ENCODE data around the gene BRD4. TPM values are rescaled to one million over a fixed set of nuclear protein-coding genes. Genes with fewer than 3 reads are reported as not detected.
"Not testable (repeated sequence)": the region's sequence is repeated elsewhere in the genome, so short reads cannot be mapped to it uniquely, and the experiment has no call there.

BRD4 gene
- total RNA-seq, 1 donor from 2014 or later, result 108 TPM

DNA sequence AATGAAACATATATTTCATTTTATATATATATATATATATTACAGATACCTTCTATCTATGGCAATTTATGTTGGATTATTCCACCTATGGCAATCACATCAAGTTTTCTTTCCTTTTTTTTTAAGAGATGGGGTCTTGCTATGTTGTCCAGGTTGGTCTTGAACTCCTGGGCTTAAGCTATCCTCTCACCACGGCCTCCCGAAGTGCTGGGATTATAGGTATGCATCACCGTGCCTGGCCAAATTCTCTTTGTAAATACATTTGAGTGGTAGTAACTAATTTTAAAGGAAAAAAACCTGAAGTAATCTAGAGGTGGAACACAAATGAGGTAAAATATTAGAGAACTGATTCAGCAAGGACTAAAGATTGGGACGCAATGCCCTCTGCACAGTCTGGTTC lies 21.6 kb upstream of the BRD4 start:
- Mint-ChIP-seq H3K27me3 (ENCODE audit: low read depth) (no peaks in the 10 kb centered on the region), H3K36me3 (ENCODE audit: low read depth) (peaks cover 46% of the 10 kb centered on the region), H3K4me1 (ENCODE audit: low read depth) (no peaks in the 10 kb centered on the region), H3K9me3 (no peaks in the 10 kb centered on the region), H3K27ac (no peak overlapping the region), H3K4me3 (ENCODE audit: low read depth) (no peak overlapping the region)
- DNase-seq (ENCODE audit: low spot score), result no peak
- intact Hi-C loops (cut with micrococcal nuclease), result no loop called here

DNA sequence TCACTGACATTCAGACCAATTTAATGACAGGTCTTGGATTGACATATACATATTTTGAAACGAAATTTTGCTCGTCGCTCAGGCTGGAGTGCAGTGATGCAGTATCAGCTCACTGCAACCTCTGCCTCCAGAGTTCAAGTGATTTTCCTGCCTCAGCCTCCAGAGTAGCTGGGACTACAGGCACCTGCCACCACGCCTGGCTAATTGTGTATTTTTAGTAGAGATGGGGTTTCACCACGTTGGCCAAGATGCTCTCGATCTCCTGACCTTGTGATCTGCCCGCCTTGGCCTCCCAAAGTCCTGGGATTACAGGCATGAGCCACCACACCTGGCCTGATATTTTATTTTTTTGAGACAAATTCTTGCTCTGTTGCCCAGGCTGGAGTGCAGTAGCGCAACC lies 20.2 kb upstream of the BRD4 start:
- H3K27me3 Mint-ChIP-seq (ENCODE audit: low read depth); H3K27ac Mint-ChIP-seq; H3K9me3 Mint-ChIP-seq; intact Hi-C loops (cut with micrococcal nuclease); H3K4me3 Mint-ChIP-seq (ENCODE audit: low read depth); DNase-seq (ENCODE audit: low spot score); H3K4me1 Mint-ChIP-seq (ENCODE audit: low read depth): not testable (repeated sequence)
- peaks cover 32% of the 10 kb centered on the region for H3K36me3 Mint-ChIP-seq (ENCODE audit: low read depth)

DNA sequence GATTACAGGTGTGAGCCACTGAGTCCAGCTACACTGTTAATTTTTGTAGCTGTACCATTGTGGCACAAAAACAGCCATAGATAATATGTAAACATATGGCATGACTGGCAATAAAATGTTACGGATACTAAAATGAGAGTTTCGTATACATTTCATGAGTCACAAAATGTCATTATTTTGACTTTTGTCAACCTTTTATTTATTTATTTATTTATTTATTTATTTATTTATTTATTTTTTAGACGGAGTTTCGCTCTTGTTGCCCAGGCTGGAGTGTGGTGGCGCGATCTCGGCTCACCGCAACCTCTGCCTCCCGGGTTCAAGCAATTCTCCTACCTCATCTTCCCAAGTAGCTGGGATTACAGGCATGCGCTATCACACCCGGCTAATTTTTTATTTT lies 9.0 kb upstream of the BRD4 start:
- peaks cover 24% of the 10 kb centered on the region for H3K36me3 Mint-ChIP-seq (ENCODE audit: low read depth)
- DNase-seq (ENCODE audit: low spot score); H3K27ac Mint-ChIP-seq; H3K9me3 Mint-ChIP-seq; H3K27me3 Mint-ChIP-seq (ENCODE audit: low read depth); intact Hi-C loops (cut with micrococcal nuclease); H3K4me3 Mint-ChIP-seq (ENCODE audit: low read depth); H3K4me1 Mint-ChIP-seq (ENCODE audit: low read depth): not testable (repeated sequence)

DNA sequence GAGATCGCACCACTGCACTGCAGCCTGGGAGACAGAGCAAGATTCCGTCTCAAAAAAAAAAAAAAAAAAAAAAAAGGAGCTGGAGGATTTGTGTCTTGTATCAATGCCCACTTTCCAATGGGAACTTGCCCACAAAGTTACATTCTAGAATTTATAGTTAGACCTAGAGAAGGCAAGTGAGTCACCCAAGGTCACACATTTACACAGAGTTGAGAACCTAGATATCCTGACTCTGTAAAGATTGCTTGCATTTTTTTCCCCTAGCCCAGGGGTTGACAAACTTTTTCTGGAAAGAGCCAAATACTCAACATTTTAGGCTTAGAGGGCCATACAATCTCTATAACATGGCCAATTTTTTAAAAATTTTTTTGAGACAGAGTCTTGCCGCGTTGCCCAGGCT lies 7.7 kb upstream of the BRD4 start:
- H3K27ac Mint-ChIP-seq, result no peak overlapping the region
- no peaks in the 10 kb centered on the region for H3K9me3 Mint-ChIP-seq
- H3K4me1 Mint-ChIP-seq (ENCODE audit: low read depth), result no peaks in the 10 kb centered on the region
- H3K36me3 Mint-ChIP-seq (ENCODE audit: low read depth), result peaks cover 15% of the 10 kb centered on the region
- no peaks in the 10 kb centered on the region for H3K27me3 Mint-ChIP-seq (ENCODE audit: low read depth)
- intact Hi-C loops (cut with micrococcal nuclease), result no loop called here
- DNase-seq (ENCODE audit: low spot score), result no peak
- no peak overlapping the region for H3K4me3 Mint-ChIP-seq (ENCODE audit: low read depth)

DNA sequence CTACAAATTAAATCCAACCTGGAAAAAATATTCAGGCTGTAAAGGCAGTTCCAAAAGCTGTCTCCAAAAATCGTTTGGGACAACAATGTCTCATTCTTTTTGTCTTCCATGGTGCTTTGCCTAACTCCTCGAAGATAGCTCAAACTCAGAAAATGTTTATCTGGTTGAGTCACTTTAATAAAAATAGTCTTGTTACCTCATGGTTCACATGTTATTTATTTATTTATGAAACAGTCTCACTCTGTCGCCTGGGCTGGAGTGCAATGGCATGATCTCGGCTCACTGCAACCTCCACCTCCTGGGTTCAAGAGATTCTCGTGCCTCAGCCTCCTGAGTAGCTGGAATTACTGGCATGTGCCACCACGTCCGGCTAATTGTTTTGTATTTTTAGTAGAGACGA lies 4.9 kb upstream of the BRD4 start:
- Mint-ChIP-seq H3K27ac (no peak overlapping the region), H3K36me3 (ENCODE audit: low read depth) (peaks cover 13% of the 10 kb centered on the region), H3K27me3 (ENCODE audit: low read depth) (no peaks in the 10 kb centered on the region), H3K4me1 (ENCODE audit: low read depth) (peaks cover 5% of the 10 kb centered on the region), H3K9me3 (no peaks in the 10 kb centered on the region), H3K4me3 (ENCODE audit: low read depth) (no peak overlapping the region)
- intact Hi-C loops (cut with micrococcal nuclease), result no loop called here
- no peak for DNase-seq (ENCODE audit: low spot score)

DNA sequence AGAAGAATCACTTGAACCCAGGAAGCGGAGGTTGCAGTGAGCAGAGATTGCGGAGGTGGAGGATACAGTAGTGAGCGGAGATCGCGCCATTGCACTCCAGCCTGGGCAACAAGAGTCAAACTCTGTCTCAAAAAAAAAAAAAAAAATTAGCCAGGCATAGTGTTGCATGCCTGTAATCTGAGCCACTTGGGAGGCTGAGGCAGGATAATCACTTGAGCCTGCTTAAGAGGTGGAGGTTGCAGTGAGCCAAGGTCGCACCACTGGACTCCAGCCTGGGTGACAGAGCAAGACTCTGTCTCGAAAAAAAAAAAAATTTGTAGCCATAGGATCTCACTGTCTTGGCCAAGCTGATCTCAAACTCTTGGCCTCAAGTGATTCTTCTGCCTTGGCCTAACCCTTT lies 3.7 kb upstream of the BRD4 start:
- H3K4me1 Mint-ChIP-seq (ENCODE audit: low read depth); DNase-seq (ENCODE audit: low spot score); H3K27me3 Mint-ChIP-seq (ENCODE audit: low read depth); H3K9me3 Mint-ChIP-seq; H3K4me3 Mint-ChIP-seq (ENCODE audit: low read depth); H3K27ac Mint-ChIP-seq; intact Hi-C loops (cut with micrococcal nuclease): not testable (repeated sequence)
- H3K36me3 Mint-ChIP-seq (ENCODE audit: low read depth), result peaks cover 16% of the 10 kb centered on the region

DNA sequence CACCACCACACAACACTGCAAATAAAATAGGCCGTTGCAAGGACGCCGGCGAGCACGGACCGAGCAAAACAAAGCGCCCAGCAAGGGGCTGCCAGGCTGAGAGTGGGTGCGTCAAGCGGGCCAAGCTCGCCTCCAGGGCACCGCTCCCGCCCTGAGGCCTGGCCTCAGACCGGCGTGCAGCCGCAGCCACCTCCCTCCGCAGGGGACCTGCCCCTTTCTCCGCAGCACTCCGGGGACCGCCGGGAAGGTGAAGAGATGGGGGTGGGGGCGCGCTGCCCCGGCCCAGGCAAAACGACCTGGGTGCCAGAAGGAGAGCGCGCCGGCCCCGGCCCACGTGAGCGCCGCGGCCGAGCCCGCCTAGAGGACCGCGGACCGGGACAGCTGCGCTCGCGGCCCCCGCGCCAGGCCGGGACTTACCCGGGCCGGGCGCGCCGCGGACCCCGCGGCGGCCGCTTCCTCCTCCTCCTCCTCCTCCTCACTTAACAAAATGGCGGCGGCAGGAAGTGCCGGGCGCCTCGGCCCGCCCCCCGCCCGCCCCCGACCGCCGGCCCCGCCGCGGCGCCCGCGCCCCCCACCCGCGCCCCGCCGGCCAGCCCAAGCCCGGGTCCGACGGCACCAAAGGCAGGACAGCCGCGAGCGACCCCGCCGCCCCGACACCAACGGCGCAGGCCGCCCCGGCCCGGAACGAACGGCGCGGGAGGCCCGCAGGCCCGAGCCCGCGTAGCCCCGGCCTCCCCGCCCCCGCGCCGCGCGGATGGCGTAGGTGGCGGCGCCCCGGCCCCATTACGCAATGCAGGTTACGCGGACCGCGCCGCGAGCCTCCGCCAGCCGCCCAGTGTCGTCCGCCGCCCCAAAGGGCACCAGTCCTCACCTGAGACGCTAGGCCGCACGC lies 674 bp downstream of the BRD4 start:
- Mint-ChIP-seq H3K36me3 (ENCODE audit: low read depth) (peaks cover 31% of the 10 kb centered on the region), H3K4me1 (ENCODE audit: low read depth) (peaks cover 35% of the 10 kb centered on the region), H3K9me3 (no peaks in the 10 kb centered on the region), H3K27me3 (ENCODE audit: low read depth) (no peaks in the 10 kb centered on the region), H3K27ac (peak overlapping the region; percentile 94), H3K4me3 (ENCODE audit: low read depth) (peak overlapping the region; percentile 97)
- DNase-seq (ENCODE audit: low spot score), result peak; percentile 54
- intact Hi-C loops (cut with micrococcal nuclease), result loop anchor here (1.0 to 2.0 kb wide), 2 partner anchors 30 to 47 kb away; partner anchors contain the start of gene AKAP8

DNA sequence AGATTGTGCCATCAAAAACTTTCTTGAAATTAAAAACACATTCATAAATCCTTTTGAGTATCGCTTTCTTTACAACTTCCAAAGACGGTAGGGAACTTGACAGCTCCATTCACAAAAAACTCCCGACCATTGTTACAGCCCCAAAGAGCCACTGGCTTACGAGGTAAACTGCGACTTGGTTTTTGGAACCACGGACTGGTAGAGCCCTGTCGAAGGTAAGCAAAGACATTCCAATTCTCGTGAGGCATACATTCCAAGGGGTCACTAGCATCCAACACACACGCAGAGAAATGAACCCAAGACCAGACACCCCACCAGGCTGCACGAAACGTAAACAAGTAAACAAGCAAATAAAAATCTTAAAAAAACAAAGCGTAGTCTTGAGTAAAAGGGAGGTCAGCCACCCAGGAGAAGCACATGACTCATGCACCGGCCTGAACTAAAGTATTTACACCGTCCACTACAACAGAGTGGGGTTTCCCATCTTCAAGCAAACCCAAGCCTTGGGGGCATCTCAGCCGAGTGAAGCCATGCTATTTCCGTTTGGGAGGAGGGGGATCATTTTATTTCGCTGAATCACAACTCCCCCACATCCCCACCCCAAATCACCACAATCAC lies 1.4 kb downstream of the BRD4 start:
- peak overlapping the region; percentile 97 for H3K4me3 Mint-ChIP-seq (ENCODE audit: low read depth)
- intact Hi-C loops (cut with micrococcal nuclease), result loop anchor here (1.0 kb wide), 1 partner anchor 30 kb away; no protein-coding TSS in a partner anchor
- H3K4me1 Mint-ChIP-seq (ENCODE audit: low read depth), result peaks cover 39% of the 10 kb centered on the region
- no peaks in the 10 kb centered on the region for H3K9me3 Mint-ChIP-seq
- no peaks in the 10 kb centered on the region for H3K27me3 Mint-ChIP-seq (ENCODE audit: low read depth)
- peaks cover 30% of the 10 kb centered on the region for H3K36me3 Mint-ChIP-seq (ENCODE audit: low read depth)
- peak overlapping the region; percentile 94 for H3K27ac Mint-ChIP-seq
- DNase-seq (ENCODE audit: low spot score), result no peak

DNA sequence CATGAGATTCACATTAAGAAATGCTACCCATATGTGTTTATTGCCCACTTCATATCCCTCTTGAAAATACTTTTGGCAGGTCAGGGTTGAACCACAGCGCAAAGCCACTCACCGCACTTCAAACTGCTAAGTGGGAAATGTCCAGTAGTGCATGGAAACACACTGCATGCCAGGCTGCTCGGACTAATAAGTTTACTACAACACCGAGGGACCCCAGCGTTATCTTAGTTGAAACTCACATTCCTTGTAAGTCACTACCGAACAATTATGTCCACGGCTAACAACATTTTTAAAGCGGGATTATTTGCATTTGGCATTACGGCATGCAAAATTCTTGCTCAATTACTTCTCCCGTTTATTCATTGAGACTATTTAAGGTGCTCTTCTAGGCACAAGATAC lies 4.0 kb downstream of the BRD4 start:
- Mint-ChIP-seq H3K9me3 (no peaks in the 10 kb centered on the region), H3K36me3 (ENCODE audit: low read depth) (peaks cover 38% of the 10 kb centered on the region), H3K4me1 (ENCODE audit: low read depth) (peaks cover 55% of the 10 kb centered on the region), H3K27me3 (ENCODE audit: low read depth) (no peaks in the 10 kb centered on the region), H3K4me3 (ENCODE audit: low read depth) (no peak overlapping the region), H3K27ac (no peak overlapping the region)
- intact Hi-C loops (cut with micrococcal nuclease), result no loop called here
- DNase-seq (ENCODE audit: low spot score), result no peak

DNA sequence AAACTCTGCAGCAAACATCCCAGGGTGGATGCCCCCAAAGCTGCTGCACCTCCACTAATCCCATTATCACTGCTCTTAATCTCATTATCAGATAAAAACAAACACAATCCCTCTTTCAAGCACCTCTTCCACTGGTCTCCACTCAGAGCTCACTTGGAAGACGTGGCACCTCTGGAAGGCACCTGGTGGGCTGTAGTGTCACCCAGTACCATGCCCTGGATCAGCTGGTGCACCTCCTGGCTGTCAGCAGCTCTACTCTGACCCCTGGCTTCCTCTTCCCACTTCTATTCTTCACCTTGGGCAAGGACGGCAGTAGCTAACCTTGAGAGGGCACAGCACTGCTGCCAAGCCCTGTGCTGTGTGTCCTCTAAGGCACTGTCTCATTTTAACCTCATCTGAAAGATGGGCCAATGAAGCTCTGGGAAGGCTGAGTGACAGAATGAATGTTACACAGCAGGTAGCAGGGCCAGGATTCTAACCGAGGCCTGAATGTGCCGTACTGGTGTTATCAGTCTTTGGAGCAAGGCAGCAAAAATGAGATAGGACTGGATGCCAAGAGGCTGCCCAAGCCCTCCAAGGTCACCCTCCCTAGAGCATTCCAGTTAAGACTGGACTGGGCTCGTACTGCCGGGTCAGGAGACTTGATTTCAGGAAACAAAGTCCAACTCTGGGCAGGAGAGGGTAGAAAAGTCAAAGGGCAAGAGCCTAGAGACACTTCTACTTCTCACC lies 7.4 kb downstream of the BRD4 start:
- intact Hi-C loops (cut with micrococcal nuclease), result loop anchor here (5.0 kb wide), 1 partner anchor 38 kb away; no protein-coding TSS in a partner anchor
- peaks cover 67% of the 10 kb centered on the region for H3K4me1 Mint-ChIP-seq (ENCODE audit: low read depth)
- peaks cover 32% of the 10 kb centered on the region for H3K36me3 Mint-ChIP-seq (ENCODE audit: low read depth)
- no peak for DNase-seq (ENCODE audit: low spot score)
- peak overlapping the region; percentile 55 for H3K27ac Mint-ChIP-seq
- no peak overlapping the region for H3K4me3 Mint-ChIP-seq (ENCODE audit: low read depth)
- H3K27me3 Mint-ChIP-seq (ENCODE audit: low read depth), result no peaks in the 10 kb centered on the region
- H3K9me3 Mint-ChIP-seq, result no peaks in the 10 kb centered on the region

DNA sequence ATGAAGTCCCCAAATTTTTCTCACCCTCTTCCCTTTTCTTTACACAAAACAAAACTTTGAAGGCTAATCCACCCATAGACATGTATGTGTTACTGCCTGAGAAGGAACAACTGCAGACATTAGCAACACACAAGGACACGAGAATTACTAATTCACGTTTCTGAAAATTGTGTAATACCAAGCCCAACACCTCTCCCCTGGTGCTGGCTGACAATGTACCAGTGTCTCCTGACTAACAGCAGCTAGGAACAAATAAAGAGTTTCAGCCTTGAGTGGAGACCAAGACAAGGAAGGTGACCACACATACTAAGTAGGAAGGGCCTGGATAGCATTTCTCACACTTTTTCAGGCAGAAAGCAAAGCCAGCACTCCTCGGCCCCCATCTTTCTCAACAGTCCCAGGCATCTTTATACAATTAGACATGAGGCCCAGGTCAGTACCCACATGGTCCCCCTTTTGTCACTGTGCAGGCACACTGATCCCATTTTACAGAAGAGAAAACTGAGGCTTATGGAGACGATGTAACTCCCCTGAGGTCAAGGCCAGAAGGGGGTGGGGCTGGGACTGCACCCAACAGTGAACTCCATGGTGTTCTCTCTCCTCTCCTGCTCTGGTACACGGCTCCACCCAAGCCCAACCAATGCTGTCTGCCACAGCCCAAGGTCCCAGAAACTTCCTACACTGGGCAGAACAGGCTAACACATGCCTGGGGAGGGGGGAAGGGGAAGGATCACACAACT lies 8.7 kb downstream of the BRD4 start:
- Mint-ChIP-seq H3K36me3 (ENCODE audit: low read depth) (peaks cover 28% of the 10 kb centered on the region), H3K27ac (peak overlapping the region; percentile 44), H3K9me3 (no peaks in the 10 kb centered on the region), H3K27me3 (ENCODE audit: low read depth) (no peaks in the 10 kb centered on the region), H3K4me1 (ENCODE audit: low read depth) (peaks cover 67% of the 10 kb centered on the region), H3K4me3 (ENCODE audit: low read depth) (no peak overlapping the region)
- DNase-seq (ENCODE audit: low spot score), result no peak
- intact Hi-C loops (cut with micrococcal nuclease), result loop anchor here (5.0 kb wide), 1 partner anchor 36 kb away; no protein-coding TSS in a partner anchor

DNA sequence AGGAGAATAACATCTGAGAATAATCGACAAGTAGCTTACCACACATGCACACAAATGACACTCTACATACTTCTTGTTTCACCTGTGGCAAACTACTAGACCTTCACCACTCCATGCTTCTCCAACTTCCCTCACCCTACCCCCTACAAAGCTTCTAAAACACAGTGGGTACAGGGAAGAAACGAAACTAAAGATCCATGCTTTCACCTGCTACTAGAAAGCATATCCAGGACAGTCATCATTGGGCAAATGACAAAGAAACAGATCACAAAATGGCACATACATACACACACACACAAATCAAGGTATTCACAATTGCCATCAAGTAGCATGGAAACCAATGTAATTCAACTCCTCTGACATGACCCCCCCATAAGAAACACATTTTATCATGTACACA lies 10.6 kb downstream of the BRD4 start:
- Mint-ChIP-seq H3K4me3 (ENCODE audit: low read depth) (no peak overlapping the region), H3K4me1 (ENCODE audit: low read depth) (peaks cover 76% of the 10 kb centered on the region), H3K9me3 (no peaks in the 10 kb centered on the region), H3K36me3 (ENCODE audit: low read depth) (peaks cover 26% of the 10 kb centered on the region), H3K27me3 (ENCODE audit: low read depth) (no peaks in the 10 kb centered on the region), H3K27ac (no peak overlapping the region)
- no peak for DNase-seq (ENCODE audit: low spot score)
- intact Hi-C loops (cut with micrococcal nuclease), result loop anchor here (5.0 kb wide), 1 partner anchor 34 kb away; no protein-coding TSS in a partner anchor
